ENCODE measurements around the gene NDUFA5.
"Not testable (repeated sequence)": the region's sequence is repeated elsewhere in the genome, so short reads cannot be mapped to it uniquely, and the experiment has no call there.

Gene NDUFA5

DNA sequence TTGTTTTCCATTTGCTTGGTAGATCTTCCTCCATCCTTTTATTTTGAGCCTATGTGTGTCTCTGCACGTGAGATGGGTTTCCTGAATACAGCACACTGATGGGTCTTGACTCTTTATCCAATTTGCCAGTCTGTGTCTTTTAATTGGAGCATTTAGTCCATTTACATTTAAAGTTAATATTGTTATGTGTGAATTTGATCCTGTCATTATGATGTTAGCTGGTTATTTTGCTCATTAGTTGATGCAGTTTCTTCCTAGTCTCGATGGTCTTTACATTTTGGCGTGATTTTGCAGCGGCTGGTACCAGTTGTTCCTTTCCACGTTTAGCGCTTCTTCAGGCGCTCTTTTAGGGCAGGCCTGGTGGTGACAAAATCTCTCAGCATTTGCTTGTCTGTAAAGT lies 31.1 kb downstream of the NDUFA5 start:
- not testable (repeated sequence) for DNase-seq (ENCODE audit: extremely low read depth in 1 of 2, low read depth in 1 of 2)

- no peak for DNase-seq (ENCODE audit: extremely low read depth in 1 of 2, low read depth in 1 of 2)
Measured at GRCh38 chr7:123522066-123522465, 35.6 kb downstream of the NDUFA5 start.

- no peak for DNase-seq (ENCODE audit: extremely low read depth in 1 of 2, low read depth in 1 of 2)
Measured at GRCh38 chr7:123505221-123505620, 52.4 kb downstream of the NDUFA5 start.

DNA sequence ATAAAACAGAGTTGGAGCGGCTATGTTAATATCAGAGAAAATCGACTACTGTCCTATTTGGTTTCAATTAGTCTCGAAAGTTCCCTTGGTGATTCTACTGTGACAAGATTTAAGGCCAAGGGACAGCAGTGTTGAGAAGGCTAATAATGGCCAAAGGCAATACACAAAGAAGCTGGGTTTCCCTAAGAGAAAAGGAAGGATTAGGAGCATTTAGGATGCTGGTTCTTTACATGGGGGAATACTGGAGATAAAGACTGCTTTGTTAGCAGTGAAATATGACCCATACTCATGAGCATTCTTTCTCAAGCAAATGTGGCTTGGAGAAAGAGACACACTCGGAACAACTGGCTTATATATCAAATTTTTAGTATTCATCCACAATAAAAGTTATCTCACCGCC lies 55.4 kb downstream of the NDUFA5 start:
- no peak for DNase-seq (ENCODE audit: extremely low read depth in 1 of 2, low read depth in 1 of 2)

DNA sequence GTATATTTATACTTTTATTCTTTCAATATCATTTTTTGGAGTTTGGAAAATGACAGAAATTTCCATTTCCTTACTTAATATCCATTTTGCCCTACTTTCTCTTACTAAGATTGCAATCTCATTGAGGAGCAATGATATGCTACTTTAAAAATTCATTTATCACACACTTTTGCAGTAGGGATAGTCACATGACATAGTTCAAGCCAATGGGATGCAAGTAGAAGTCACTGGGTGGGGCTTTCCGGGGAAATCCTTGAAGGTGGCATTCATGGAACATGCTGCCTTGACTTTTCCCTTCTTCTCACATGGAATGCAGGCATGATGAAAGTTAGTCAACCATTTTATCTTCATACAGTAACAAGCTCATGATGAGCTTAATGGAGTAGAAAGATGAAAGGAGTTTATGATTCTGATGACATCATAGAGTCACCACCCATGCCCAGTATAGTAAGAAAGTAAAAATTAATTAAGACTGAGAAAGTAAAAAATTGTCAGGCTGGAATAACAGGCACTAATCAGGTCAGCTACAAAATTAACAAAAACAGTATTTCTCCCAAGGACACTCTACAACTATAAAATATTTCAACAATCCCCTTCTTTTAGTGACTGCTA lies 56.6 kb downstream of the NDUFA5 start:
- DNase-seq (ENCODE audit: extremely low read depth in 1 of 2, low read depth in 1 of 2), result no peak

DNA sequence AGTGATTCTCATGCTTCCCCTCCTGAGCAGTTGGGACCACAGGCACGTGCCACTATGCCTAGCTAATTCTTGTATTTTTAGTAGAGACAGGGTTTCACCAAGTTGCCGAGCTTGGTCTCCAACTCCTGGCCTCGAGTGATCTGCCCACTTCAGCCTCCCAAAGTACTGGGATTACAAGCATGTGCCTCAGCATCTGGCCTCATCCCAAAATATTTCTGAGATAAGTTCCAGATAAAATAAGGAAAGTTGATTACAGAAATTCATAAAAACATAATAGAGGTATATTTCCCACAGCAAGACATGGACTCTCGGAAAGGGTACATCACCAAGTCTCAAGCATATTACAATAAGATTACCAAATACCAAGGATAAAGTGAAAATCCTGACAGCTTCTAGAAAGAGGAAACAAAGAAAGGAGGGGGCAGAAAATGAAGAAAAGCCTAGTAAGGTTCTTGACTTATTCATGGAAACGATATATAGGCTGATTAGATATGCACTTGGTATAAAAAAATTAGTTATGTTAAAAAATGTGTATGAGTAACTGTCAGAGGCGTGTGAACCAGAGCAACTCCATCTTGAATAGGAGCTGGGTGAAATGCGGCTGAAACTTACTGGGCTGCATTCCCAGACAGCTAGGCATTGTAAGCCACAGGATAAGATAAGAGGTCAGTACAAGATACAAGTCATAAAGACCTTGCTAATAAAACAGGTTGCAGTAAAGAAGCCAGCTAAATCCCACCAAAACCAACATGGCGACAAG lies 58.2 kb downstream of the NDUFA5 start:
- no peak for DNase-seq (ENCODE audit: extremely low read depth in 1 of 2, low read depth in 1 of 2)

- DNase-seq (ENCODE audit: extremely low read depth in 1 of 2, low read depth in 1 of 2), result no peak
Measured at GRCh38 chr7:123498601-123499000, 59.0 kb downstream of the NDUFA5 start.

- DNase-seq (ENCODE audit: extremely low read depth in 1 of 2, low read depth in 1 of 2), result no peak
Measured at GRCh38 chr7:123498031-123498430, 59.6 kb downstream of the NDUFA5 start.

DNA sequence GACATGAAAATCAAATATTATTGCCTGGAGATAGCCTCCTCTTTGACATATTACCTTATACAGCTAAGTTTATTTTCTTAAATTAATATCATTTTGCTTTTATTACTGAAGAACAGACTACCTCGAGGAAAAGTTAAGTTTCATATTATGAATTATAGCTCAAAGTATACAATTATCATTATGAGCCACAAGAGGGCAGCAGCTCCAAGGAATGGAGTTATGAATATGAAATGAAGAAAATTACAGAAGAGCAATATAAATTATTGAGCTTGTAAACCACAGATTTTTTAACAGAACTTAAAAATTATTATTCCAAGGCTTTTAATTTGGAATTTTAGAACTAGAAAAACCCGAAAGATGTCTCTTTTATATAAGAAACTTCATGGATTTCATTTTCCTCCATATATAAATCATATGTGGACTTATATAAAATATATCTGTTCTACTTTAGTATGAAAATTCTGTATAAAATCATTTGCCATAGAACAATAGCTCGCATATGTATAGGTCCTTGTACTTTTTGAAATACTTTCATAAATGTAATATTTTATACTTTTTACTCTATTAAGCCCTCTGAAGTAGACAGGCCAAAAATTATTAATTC lies 63.3 kb downstream of the NDUFA5 start:
- DNase-seq (ENCODE audit: extremely low read depth in 1 of 2, low read depth in 1 of 2), result no peak

- no peak for DNase-seq (ENCODE audit: extremely low read depth in 1 of 2, low read depth in 1 of 2)
Measured at GRCh38 chr7:123492485-123492884, 65.1 kb downstream of the NDUFA5 start.

All from activated CD8-positive, alpha-beta memory T cell treated with anti-CD3 and anti-CD28 coated beads for 1 hour (primary cell).